A549 (cell line): ENCODE measurements around the gene LRIG1. TPM values are rescaled to one million over a fixed set of nuclear protein-coding genes. Genes with fewer than 3 reads are reported as not detected.

Experiments used
- ATAC-seq, 2 experiments: fragments of 200-7000 bp in 1 of 2; fragments of >200 bp in 1 of 2; cut with Nextera tagmentation in 1 of 2; cut with Tn5 transposase in 1 of 2; 3 replicates each; pipeline versions ENCODE4 v1.8.0 to v1.9.1; 2018 to 2020; ENCODE audit warnings: mild to moderate bottlenecking in 1 of 2, moderate library complexity in 1 of 2
- CTCF ChIA-PET: fragments of 300-600 bp; sonication (Branson Sonifier 250); formaldehyde crosslinking; extraction: SDS; loops from one replicate; lab custom pipeline; 2021; ENCODE audit warnings: antibody characterized with exemption, inconsistent platforms; lab: Yijun Ruan, JAX
- POLR2A ChIA-PET: fragments of 350-600 bp; formaldehyde crosslinking; extraction: SDS; loops from one replicate; lab custom pipeline; 2021; ENCODE audit warnings: antibody characterized with exemption, inconsistent platforms; lab: Yijun Ruan, JAX
- DNase-seq, 2 experiments: peaks; one replicate each; pipeline versions ENCODE4 v3.0.0 to v3.0.0-alpha.2; 2011 to 2016; ENCODE audit warnings: low read depth in 1 of 2, low spot score in 1 of 2
- FAIRE-seq: peaks from 2 replicates; lab custom pipeline; 2011; peaks lifted over from hg19 to GRCh38; lab: Jason Lieb, UNC
- H3K27ac ChIP-seq, 2 experiments: fragments of >200 bp; sonication (Bioruptor Twin); formaldehyde crosslinking; 3 replicates each; pipeline ENCODE4 v1.5.1; 2016 to 2017
- H3K4me1 ChIP-seq: fragments of >200 bp; sonication (Bioruptor Twin); formaldehyde crosslinking; 3 replicates; pipeline ENCODE4 v1.6.1; 2016
- H3K4me2 ChIP-seq: fragments of >200 bp; sonication (Bioruptor Twin); formaldehyde crosslinking; 3 replicates; pipeline ENCODE4 v1.6.1; 2016
- H3K4me3 ChIP-seq: fragments of >200 bp; sonication (Bioruptor Twin); formaldehyde crosslinking; 3 replicates; pipeline ENCODE4 v1.5.1; 2016
- H3K9me3 ChIP-seq: fragments of >200 bp; sonication (Bioruptor Twin); formaldehyde crosslinking; 3 replicates; pipeline ENCODE4 v1.6.1; 2016
- BHLHE40 ChIP-seq: IDR thresholded peaks from 2 replicates; pipeline ENCODE4 v1.6.1; 2012; ENCODE audit warnings: low read depth, low read length, inconsistent platforms
- CBX2 ChIP-seq: fragments of 200-600 bp; sonication (generic); IDR thresholded peaks from 2 replicates; pipeline ENCODE4 v1.6.1; 2016; ENCODE audit warnings: low read depth, mild to moderate bottlenecking, borderline replicate concordance
- CHD2 ChIP-seq: fragments of 150-350 bp; IDR thresholded peaks from 2 replicates; pipeline ENCODE4 v1.6.1; 2014; ENCODE audit warnings: low read length; ENCODE audit not compliant: partially characterized antibody
- CHD4 ChIP-seq: fragments of 200-600 bp; sonication (generic); IDR thresholded peaks from 2 replicates; pipeline ENCODE4 v1.6.1; 2016; ENCODE audit warnings: antibody characterized with exemption, mild to moderate bottlenecking, borderline replicate concordance
- EP300 ChIP-seq, 2 experiments: fragments of >200 bp; sonication (Bioruptor Twin); formaldehyde crosslinking; IDR thresholded peaks; 2 replicates in 1 of 2; 3 replicates in 1 of 2; pipeline ENCODE4 v1.6.1; 2016 to 2017
- ESRRA ChIP-seq: fragments of 150-350 bp; IDR thresholded peaks from 2 replicates; pipeline ENCODE4 v1.6.1; 2014; ENCODE audit warnings: mild to moderate bottlenecking, low read length, borderline replicate concordance
- FOSB ChIP-seq: fragments of 250-450 bp; sonication (Bioruptor Pico); IDR thresholded peaks from 2 replicates; pipeline ENCODE4 v1.5.0; 2020; ENCODE audit warnings: mild to moderate bottlenecking, moderate library complexity
- FOSL2 ChIP-seq, 2 experiments: fragments of 450-650 bp in 1 of 2; fragments of >200 bp in 1 of 2; sonication (Bioruptor Twin) in 1 of 2; formaldehyde crosslinking; IDR thresholded peaks; 2 replicates each; pipeline versions ENCODE4 v1.5.0 to v1.6.1; 2016 to 2020; ENCODE audit warnings: mild to moderate bottlenecking in 1 of 2, moderate library complexity in 1 of 2
- GATA3 ChIP-seq: IDR thresholded peaks from 2 replicates; pipeline ENCODE4 v1.6.1; 2012; ENCODE audit warnings: borderline replicate concordance
- HDAC2 ChIP-seq: fragments of 200-600 bp; sonication (generic); IDR thresholded peaks from 2 replicates; pipeline ENCODE4 v1.6.1; 2016
- HEYL ChIP-seq: fragments of 250-450 bp; sonication (Bioruptor Pico); IDR thresholded peaks from 2 replicates; pipeline ENCODE4 v1.8.0; 2021; ENCODE audit warnings: mild to moderate bottlenecking, moderate library complexity
- HOXA7 ChIP-seq: fragments of 250-450 bp; sonication (Bioruptor Pico); IDR thresholded peaks from 2 replicates; pipeline ENCODE4 v1.5.0; 2020; ENCODE audit warnings: mild to moderate bottlenecking, moderate library complexity
- HOXB13 ChIP-seq: fragments of 250-450 bp; sonication (Bioruptor Pico); IDR thresholded peaks from 2 replicates; pipeline ENCODE4 v1.5.0; 2020; ENCODE audit warnings: low read depth, mild to moderate bottlenecking, moderate library complexity
- JUNB ChIP-seq: fragments of >200 bp; sonication (Bioruptor Twin); formaldehyde crosslinking; IDR thresholded peaks from 2 replicates; pipeline ENCODE4 v1.6.1; 2016
- KDM1A ChIP-seq: fragments of 200-600 bp; sonication (generic); IDR thresholded peaks from 2 replicates; pipeline ENCODE4 v1.6.1; 2016; ENCODE audit warnings: low read depth, mild to moderate bottlenecking
- KDM5A ChIP-seq: fragments of 200-600 bp; sonication (generic); IDR thresholded peaks from 2 replicates; pipeline ENCODE4 v1.6.1; 2016; ENCODE audit warnings: antibody characterized with exemption, mild to moderate bottlenecking
- MAZ ChIP-seq: fragments of 150-350 bp; IDR thresholded peaks from 2 replicates; pipeline ENCODE4 v1.6.1; 2014; ENCODE audit warnings: antibody characterized with exemption, low read depth, low read length, borderline replicate concordance
- NPAS2 ChIP-seq: fragments of 250-450 bp; sonication (Bioruptor Pico); IDR thresholded peaks from 2 replicates; pipeline ENCODE4 v1.8.0; 2022; ENCODE audit warnings: mild to moderate bottlenecking, moderate library complexity, borderline replicate concordance
- PHF8 ChIP-seq: fragments of 200-600 bp; sonication (generic); IDR thresholded peaks from 2 replicates; pipeline ENCODE4 v1.6.1; 2016; ENCODE audit warnings: low read depth, mild to moderate bottlenecking, antibody characterized with exemption, moderate library complexity, borderline replicate concordance
- RAD21 ChIP-seq, 2 experiments: fragments of >200 bp in 1 of 2; sonication (Bioruptor Twin) in 1 of 2; formaldehyde crosslinking in 1 of 2; IDR thresholded peaks in 1 of 2; conservative IDR thresholded peaks in 1 of 2; 2 replicates in 1 of 2; 3 replicates in 1 of 2; pipeline ENCODE4 v1.6.1; 2012 to 2018; ENCODE audit warnings: inconsistent platforms in 1 of 2
- RARB ChIP-seq: fragments of 250-450 bp; sonication (Bioruptor Pico); IDR thresholded peaks from 2 replicates; pipeline ENCODE4 v1.8.0; 2021; ENCODE audit warnings: mild to moderate bottlenecking, moderate library complexity
- RFX5 ChIP-seq: fragments of 450-650 bp; IDR thresholded peaks from 2 replicates; pipeline ENCODE4 v1.7.1; 2014; ENCODE audit warnings: antibody characterized with exemption, mild to moderate bottlenecking, moderate library complexity
- RNF2 ChIP-seq: fragments of 200-600 bp; sonication (generic); IDR thresholded peaks from 2 replicates; pipeline ENCODE4 v1.6.1; 2016; ENCODE audit warnings: low read depth, mild to moderate bottlenecking, antibody characterized with exemption, moderate library complexity, borderline replicate concordance
- ZSCAN20 ChIP-seq: fragments of 250-450 bp; sonication (Bioruptor Pico); IDR thresholded peaks from 2 replicates; pipeline ENCODE4 v1.8.0; 2022; ENCODE audit warnings: mild to moderate bottlenecking, moderate library complexity
- WGBS: methylation state at CpG from one replicate; pipeline ENCODE4 v1.1.6; 2017; ENCODE audit errors: missing lambda C conversion rate; 5-methylcytosine and 5-hydroxymethylcytosine counted together
- polyA plus RNA-seq, 4 experiments: library from polyadenylated mRNA; depleted of rRNA in 3 of 4; stranded (reverse); fragments of >200 nt; fragmentation: RNase III in 1 of 4; extraction: RNeasy Plus Mini Kit Qiagen cat#74134 plus additional on column Dnase treatment in 1 of 4; gene quantifications; 2 replicates in 3 of 4; 3 replicates in 1 of 4; pipeline ENCODE4 v1.2.3, GENCODE V29; 2011 to 2017
- TF ChIP-seq, protein P1 (sequence below): IDR thresholded peaks from 2 replicates; pipeline ENCODE4 v1.6.1; 2012
- TF ChIP-seq, protein P2 (sequence below): fragments of >200 bp; sonication (Bioruptor Twin); formaldehyde crosslinking; IDR thresholded peaks from 2 replicates; pipeline ENCODE4 v1.6.1; 2016
- TF ChIP-seq, protein P3 (sequence below): fragments of 200-600 bp; sonication (generic); IDR thresholded peaks from 2 replicates; pipeline ENCODE4 v1.6.1; 2016; ENCODE audit warnings: antibody characterized with exemption, mild to moderate bottlenecking, moderate library complexity
- TF ChIP-seq, protein P4 (sequence below): IDR thresholded peaks from 2 replicates; pipeline ENCODE4 v1.6.1; 2012
- TF ChIP-seq, protein P5 (sequence below): fragments of >200 bp; sonication (Bioruptor Twin); formaldehyde crosslinking; IDR thresholded peaks from 3 replicates; pipeline ENCODE4 v1.6.1; 2016

The LRIG1 gene
- polyA plus RNA-seq, 2 of the 4 experiments (the other 2 are of a cell fraction): 1.8 to 6.2 TPM

DNA sequence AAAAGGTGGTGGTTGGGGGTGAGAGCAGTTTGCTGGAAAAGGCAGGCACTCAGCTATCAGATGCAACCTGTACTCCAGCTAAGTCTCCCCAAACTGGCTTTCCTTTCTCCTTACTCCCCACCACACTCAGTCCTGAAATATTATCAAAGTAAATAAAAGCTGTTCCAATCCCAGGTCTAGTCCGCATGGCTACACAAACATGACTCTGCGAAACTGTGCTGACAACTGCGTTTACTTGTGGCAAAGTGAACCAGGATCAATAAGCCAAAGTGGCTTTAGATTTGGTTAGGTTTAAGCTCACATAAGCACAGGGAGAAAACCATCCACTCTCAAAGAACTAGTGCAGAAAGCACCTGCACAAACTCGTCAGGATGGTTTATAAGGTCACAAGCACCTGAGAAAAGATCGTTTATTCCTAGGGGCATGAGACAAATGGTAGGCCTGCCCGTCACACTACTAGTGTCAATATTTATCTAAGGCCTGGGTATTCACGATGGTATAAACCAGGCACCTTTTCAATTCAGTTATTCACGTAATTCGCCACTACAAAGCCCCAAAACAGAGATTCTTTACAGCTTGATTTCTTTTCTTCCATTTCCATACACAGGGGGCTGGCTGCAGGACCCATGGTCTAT lies 25.3 kb downstream of the LRIG1 start:
- Histone ChIP-seq H3K27ac (no peak overlapping the region), H3K4me3 (no peak overlapping the region), H3K4me2 (peak overlapping the region; percentile 47), H3K4me1 (peaks cover 34% of the 10 kb centered on the region), H3K9me3 (no peaks in the 10 kb centered on the region)
- FAIRE-seq (no peak), ATAC-seq (no peak; a peak in 1 of 6 replicates), DNase-seq (no peak)
- POLR2A ChIA-PET: no interaction called here
- CTCF ChIA-PET: no interaction called here
- no peak for TF ChIP-seq CHD2
- TF ChIP-seq HOXB13: no peak
- TF ChIP-seq PHF8: no peak
- no peak for TF ChIP-seq ESRRA
- TF ChIP-seq, protein P1, sequence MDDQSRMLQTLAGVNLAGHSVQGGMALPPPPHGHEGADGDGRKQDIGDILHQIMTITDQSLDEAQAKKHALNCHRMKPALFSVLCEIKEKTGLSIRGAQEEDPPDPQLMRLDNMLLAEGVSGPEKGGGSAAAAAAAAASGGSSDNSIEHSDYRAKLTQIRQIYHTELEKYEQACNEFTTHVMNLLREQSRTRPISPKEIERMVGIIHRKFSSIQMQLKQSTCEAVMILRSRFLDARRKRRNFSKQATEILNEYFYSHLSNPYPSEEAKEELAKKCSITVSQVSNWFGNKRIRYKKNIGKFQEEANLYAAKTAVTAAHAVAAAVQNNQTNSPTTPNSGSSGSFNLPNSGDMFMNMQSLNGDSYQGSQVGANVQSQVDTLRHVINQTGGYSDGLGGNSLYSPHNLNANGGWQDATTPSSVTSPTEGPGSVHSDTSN: no peak
- no peak for TF ChIP-seq JUNB
- TF ChIP-seq MAZ: no peak
- no peak for TF ChIP-seq HDAC2
- TF ChIP-seq, protein P2, sequence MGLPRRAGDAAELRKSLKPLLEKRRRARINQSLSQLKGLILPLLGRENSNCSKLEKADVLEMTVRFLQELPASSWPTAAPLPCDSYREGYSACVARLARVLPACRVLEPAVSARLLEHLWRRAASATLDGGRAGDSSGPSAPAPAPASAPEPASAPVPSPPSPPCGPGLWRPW: no peak
- TF ChIP-seq HEYL: no peak
- TF ChIP-seq KDM1A: no peak
- TF ChIP-seq NPAS2 (CRISPR knock-in tag): no peak
- no peak for TF ChIP-seq GATA3
- TF ChIP-seq BHLHE40: no peak
- no peak for TF ChIP-seq FOSB
- no peak for TF ChIP-seq RAD21 (conservative IDR thresholded peaks at IDR 0.05 in 1 of 2, IDR thresholded peaks at IDR 0.05 in 1 of 2)
- TF ChIP-seq CHD4: no peak
- WGBS: 50% methylated on average over 9 of the region's 9 CpGs

DNA sequence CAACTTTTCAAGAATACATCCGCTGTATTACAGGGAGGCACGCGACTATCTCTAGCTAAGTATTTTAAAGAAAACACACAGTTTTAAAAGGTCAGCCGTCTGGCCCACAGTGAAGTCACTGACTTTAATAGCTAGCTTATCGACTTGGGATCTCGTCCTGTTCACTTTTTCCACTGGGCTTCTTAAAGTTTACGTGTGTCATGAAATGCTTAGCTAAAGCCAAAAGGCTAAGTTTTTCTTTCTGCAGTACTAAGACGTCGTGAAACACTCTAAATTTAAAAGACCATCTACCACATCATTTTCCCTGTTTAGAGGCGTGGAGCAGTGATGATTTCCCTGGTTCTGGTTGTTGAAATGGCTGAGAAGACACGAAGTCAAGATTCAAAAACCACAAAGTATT lies 27.1 kb downstream of the LRIG1 start:
- Histone ChIP-seq H3K4me3 (no peak overlapping the region), H3K4me1 (peaks cover 32% of the 10 kb centered on the region), H3K27ac (no peak overlapping the region), H3K9me3 (no peaks in the 10 kb centered on the region), H3K4me2 (no peak overlapping the region)
- ATAC-seq (no peak), FAIRE-seq (no peak), DNase-seq (no peak)
- WGBS: 88% methylated on average over 11 of the region's 11 CpGs
- CTCF ChIA-PET: no interaction called here
- POLR2A ChIA-PET: no interaction called here
- TF ChIP-seq KDM5A: no peak
- no peak for TF ChIP-seq CBX2
- TF ChIP-seq, protein P3, sequence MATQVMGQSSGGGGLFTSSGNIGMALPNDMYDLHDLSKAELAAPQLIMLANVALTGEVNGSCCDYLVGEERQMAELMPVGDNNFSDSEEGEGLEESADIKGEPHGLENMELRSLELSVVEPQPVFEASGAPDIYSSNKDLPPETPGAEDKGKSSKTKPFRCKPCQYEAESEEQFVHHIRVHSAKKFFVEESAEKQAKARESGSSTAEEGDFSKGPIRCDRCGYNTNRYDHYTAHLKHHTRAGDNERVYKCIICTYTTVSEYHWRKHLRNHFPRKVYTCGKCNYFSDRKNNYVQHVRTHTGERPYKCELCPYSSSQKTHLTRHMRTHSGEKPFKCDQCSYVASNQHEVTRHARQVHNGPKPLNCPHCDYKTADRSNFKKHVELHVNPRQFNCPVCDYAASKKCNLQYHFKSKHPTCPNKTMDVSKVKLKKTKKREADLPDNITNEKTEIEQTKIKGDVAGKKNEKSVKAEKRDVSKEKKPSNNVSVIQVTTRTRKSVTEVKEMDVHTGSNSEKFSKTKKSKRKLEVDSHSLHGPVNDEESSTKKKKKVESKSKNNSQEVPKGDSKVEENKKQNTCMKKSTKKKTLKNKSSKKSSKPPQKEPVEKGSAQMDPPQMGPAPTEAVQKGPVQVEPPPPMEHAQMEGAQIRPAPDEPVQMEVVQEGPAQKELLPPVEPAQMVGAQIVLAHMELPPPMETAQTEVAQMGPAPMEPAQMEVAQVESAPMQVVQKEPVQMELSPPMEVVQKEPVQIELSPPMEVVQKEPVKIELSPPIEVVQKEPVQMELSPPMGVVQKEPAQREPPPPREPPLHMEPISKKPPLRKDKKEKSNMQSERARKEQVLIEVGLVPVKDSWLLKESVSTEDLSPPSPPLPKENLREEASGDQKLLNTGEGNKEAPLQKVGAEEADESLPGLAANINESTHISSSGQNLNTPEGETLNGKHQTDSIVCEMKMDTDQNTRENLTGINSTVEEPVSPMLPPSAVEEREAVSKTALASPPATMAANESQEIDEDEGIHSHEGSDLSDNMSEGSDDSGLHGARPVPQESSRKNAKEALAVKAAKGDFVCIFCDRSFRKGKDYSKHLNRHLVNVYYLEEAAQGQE: no peak
- TF ChIP-seq RFX5: no peak
- TF ChIP-seq GATA3: no peak
- TF ChIP-seq RAD21 (conservative IDR thresholded peaks at IDR 0.05 in 1 of 2, IDR thresholded peaks at IDR 0.05 in 1 of 2): no peak
- no peak for TF ChIP-seq CHD2
- no peak for TF ChIP-seq PHF8
- TF ChIP-seq ZSCAN20 (CRISPR knock-in tag): no peak
- TF ChIP-seq, protein P2: no peak
- TF ChIP-seq RNF2: no peak
- no peak for TF ChIP-seq FOSL2 (IDR thresholded peaks at IDR 0.05)
- no peak for TF ChIP-seq FOSL2 (CRISPR knock-in tag; IDR thresholded peaks at IDR 0.05)
- TF ChIP-seq, protein P4, sequence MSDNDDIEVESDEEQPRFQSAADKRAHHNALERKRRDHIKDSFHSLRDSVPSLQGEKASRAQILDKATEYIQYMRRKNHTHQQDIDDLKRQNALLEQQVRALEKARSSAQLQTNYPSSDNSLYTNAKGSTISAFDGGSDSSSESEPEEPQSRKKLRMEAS: no peak
- TF ChIP-seq, protein P5, sequence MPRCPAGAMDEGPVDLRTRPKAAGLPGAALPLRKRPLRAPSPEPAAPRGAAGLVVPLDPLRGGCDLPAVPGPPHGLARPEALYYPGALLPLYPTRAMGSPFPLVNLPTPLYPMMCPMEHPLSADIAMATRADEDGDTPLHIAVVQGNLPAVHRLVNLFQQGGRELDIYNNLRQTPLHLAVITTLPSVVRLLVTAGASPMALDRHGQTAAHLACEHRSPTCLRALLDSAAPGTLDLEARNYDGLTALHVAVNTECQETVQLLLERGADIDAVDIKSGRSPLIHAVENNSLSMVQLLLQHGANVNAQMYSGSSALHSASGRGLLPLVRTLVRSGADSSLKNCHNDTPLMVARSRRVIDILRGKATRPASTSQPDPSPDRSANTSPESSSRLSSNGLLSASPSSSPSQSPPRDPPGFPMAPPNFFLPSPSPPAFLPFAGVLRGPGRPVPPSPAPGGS: no peak
- TF ChIP-seq HOXA7 (CRISPR knock-in tag): no peak
- TF ChIP-seq EP300 (IDR thresholded peaks at IDR 0.05): no peak
- no peak for TF ChIP-seq RARB (CRISPR knock-in tag)
